NCI-H128 (cell line): ENCODE data around the gene YIF1B.
"Not testable (repeated sequence)": the region's sequence is repeated elsewhere in the genome, so short reads cannot be mapped to it uniquely, and the experiment has no call there.

Experiments
- DNase-seq: peaks from one replicate; lab custom pipeline; 2025; ENCODE audit not compliant: unreplicated experiment; lab: John Stamatoyannopoulos, UW

YIF1B gene

DNA sequence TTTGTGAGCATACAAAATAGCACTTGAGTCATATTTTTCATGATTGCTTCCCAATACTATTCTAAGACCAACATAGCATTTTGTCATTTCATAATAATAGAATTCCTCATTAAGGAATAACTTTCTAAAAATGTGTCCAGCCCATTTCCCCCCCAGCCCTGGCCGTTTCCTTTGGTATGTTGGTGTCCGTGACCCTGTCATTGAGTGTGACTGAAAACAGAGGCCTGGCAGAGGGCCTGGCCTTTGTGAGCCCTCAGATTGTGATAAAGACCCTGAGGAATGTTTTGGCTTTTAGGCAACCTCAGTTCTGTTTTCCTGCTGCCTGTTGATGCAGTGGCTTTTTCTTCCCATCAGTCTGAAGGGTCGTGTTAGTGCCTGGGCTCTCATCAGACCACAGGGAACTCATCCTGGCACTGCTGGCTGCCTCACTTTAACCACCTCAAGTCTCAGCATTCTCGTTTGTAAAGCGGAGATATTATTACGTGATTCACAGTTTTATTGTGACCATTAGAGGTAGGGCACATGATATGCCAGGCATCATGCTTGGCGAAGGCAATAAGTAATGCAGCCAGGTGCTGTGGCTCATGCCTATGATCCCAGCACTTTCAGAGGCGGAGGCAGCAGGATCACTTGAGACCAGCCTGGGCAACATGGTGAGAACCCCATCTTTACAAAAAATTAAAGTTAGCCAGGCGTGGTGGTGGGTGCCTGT lies 37.6 kb downstream of the YIF1B start:
- DNase-seq = no peak

DNA sequence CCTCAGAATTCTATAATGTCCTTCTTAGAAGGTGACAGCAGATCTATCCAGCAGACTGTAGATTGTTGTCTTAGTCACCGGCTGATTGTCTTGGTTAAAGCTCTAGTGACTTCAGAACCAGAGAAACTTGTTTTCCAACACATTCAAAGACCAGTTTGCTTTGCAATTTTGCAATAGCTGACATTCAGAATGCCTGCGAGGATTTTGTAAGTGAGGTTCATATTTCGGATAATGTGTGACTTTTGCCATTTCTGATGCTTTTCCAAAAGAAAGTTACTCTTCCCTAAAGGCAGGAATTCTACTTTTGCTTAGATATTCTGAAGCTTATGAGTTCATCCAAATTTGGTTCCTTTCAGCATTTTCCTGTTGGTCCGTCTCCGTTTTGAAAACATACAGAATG lies 38.2 kb downstream of the YIF1B start:
- no peak for DNase-seq

DNA sequence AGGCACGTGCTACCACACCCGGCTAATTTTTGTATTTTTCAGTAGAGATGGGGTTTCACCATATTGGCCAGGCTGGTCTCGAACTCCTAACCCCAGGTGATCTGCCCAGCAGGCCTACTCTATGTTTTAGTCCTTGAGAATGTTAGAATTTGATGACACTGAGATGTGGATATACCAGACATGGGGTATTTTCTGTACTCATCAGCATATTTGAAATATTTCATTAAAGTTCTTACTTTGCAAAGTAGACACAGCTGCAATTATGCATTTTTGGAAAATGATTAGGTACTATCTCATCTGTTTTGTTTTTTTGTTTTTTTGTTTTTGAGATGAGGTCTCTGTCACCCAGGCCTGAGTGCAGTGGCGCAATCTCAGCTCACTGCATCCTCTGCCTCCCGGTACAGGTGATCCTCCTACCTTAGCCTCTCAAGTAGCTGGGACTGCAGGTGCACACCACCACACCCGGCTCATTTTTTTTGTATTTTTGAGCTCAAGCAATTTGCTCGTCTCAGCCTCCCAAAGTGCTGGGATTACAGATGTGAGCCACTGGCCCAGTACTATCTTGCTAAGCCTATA lies 38.7 kb downstream of the YIF1B start:
- no peak for DNase-seq

DNA sequence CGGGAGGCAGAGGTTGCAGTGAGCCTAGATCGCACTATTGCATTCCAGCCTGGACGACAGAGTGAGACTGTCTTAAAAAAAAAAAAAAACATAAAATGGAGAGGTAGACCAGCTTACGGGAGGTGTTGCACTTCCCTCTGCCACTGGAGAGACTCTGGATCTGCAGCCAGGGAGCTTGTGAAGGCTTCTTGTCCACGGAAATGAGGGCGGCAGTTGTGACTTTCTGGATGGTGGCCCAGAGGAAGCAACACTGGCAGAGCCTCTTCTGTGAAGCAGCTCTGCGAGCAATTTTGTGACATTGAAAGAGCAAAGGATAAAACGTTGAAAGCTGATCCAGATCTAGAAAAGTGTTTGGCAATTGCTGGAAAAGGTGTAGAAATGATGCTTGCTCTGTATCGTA lies 41.0 kb downstream of the YIF1B start:
- no peak for DNase-seq

DNA sequence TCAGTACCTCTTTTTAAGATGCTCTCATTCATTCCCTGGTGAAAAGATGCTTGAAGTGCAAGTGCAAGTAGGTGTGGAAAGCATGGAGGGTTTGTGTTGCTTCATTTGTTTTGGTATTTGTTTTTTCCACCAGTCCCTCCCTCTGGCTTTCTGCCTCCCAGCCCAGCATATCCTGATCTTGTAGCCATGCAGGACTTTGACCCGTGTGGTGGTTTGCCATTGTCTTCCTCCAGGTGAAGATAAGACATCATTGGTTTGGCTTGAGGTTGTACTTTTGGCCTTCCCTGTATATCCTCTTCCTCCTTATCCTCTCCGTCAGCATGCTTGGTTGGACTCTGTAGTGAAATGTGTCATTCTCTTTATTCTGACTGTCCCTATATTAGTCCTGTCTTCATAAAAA lies 42.2 kb downstream of the YIF1B start:
- DNase-seq = no peak

DNA sequence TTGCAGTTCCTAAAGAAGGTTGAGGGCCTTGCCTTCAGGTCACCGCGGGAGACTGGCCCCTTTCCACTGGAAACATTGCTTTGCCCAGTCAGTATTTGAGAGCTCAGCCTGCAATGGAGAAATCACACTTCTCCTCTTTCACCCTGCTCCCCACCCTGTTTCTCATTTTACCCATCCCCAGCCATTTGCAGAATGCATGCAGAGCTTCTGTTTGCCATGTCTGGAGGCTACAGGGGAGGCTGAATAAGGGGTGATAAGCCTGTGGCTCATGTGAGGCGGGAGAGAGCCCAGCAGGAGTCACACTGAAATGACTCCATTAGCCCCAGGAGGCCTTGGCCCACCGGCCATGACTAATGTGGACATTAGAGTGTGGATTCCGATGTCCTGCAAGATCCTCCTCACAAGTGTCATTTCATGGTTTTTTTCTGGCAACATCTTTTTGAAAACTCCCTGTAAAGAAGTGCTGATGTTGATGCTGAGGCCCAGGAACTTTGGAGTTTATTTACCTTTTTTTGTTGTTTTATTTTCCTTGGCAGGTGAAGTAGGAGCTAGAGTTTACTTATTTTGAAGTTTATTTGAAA lies 45.1 kb downstream of the YIF1B start:
- no peak for DNase-seq

DNA sequence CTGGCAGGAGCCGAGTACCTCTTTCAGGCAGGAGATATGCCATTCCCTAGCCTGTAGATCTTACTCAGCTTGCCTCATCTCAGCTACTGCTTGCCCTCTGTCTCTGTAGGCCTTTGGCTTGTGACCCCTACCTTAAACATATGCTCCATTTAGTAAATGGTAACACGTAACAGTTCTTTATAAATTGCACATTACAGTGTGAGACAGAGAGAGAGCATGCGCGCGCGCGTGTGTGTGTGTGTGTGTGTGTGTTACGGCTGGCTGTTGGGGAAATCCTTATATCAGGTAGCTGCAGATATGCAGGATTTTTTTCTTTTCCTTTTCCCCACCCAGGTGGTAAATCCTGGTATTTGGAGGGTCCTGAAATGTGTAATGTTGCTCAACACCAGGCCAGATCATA lies 47.2 kb downstream of the YIF1B start:
- no peak for DNase-seq

DNA sequence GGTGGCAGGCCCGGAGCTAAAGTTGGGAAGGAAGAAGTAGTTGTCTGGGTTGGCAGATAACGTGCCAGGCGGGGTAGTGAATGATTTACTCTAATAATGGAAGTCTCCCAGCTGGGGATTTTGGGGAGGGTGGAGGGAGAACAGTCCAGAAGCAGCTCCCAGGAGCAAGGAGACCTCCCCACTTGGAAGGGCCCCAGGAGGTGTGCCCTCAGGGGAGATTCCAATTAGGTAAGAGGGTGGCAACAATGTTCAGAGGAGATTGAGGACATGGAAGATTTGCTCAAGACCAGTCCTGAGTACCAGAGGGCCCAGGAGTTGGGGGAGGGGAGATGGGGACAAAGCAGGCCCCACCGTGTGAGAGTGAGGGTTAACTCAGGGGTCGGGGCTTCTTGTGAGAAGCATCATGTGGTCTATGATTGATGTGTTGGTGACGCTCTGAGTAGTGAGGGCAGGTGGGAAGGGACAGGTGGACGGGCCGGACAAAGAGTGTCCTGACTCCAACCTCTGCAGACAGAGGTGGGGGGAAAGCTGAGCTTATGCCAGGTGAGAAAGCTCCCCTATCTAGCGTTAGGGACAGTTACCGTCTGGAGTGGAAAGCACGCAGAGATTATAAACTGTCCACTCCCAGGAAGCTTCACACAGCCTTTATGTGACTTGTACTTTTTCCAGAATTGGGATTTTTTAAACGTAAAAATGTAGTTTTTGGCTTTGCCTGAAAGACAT lies 47.8 kb downstream of the YIF1B start:
- no peak for DNase-seq

DNA sequence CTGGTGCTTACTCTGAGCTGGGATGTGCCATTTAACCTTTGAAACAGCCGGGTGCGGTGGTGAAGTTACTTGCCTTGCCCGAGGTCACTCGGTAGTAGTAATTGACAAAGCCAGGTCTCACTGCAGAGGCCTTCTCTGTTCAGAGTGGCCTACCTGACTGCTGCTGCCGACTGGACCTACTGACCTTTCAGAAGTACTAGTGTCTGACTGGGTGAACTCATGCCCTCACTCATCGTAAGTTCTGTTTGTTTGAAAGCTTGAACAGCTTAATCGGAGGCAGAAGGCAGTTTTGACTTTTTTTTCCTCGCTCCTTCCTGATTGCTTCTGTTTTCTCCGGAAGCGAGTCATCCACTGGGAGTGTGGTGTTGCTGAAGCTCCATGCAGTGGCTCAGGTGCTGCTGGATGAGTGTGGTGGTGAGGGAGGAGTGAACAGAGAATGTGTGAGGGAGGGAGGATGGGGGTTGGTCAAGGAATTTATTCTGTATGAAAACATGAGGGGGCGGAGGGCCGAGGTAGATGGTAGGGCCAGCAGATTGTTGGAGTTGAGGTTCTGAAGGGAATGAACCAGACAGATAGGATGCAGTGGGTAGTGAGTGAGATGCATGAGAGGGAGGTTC lies 48.7 kb downstream of the YIF1B start:
- no peak for DNase-seq

DNA sequence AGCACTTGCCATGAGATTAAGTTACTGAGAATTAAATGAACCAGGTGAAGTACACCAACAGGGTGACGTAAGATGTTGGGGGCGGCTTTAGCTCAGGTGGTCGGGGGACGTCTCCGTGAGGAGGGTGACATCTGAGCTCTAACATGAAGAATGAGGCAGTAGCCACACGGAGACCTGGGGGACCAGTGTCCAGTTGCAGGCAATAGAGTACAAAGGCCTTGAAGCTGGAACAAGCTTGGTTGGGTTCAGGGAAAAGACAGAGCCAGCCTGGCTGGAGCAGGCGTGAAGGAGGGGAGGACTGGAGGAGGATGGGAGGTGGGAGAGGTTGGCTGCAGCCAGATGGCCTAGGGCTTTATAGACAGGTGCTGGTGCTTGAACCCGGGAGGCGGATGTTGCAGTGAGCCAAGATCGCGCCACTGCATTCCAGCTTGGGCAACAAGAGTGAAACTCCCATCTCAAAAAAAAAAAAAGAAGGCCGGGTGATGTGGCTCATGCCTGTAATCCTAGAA lies 49.8 kb downstream of the YIF1B start:
- DNase-seq = no peak

DNA sequence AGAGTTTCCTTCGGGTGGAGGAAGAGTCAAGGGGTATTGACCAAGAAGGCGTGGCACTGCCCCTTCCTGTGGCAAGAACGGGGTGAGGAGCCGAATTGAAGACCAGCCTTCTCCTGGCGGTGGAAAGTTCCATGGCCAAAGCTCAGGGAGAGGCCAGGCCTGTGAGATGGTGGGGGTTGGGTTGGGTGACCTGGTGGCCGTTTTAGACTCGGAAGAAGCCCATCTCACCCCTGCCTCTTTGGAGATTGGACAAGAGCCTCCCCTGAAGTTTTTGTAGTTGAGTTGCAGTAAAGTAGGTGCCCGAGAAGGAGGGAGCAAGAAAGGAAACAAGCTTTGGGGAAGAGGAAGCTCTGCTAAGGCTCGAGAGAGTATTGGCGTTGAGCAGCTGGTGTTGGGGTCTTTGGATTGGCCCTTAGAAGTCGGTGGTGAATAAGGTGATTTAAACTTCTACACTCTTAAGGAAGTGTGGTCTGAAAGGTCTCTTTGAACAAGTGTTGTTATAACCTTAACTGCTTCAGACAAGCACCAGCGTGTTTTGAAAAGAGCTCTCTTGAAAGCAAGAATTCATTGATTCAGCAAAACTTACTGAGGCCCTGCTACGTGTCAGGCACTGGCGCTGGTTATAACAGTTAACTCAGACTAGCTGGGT lies 50.4 kb downstream of the YIF1B start:
- no peak for DNase-seq

DNA sequence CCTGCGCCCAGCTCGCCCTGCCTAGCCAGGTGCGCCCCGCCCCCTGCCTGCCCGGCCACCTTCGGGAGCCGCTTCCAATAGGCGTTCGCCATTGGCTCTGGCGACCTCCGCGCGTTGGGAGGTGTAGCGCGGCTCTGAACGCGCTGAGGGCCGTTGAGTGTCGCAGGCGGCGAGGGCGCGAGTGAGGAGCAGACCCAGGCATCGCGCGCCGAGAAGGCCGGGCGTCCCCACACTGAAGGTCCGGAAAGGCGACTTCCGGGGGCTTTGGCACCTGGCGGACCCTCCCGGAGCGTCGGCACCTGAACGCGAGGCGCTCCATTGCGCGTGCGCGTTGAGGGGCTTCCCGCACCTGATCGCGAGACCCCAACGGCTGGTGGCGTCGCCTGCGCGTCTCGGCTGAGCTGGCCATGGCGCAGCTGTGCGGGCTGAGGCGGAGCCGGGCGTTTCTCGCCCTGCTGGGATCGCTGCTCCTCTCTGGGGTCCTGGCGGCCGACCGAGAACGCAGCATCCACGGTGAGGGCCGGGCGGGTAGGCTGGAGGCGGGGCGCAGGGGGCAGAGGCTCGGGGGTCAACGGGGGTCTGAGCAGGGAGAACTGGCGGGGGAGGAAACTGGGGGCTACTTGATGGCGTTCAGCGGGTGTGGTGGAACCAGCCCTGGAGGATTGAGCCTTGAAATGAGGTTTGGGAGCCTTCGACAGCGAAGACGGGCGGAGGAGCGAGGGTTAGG lies 51.1 kb downstream of the YIF1B start, which contains the start of gene SPINT2:
TSS of gene SPINT2 (plus strand) at position 88 of the 727 bp plus-strand sequence. CDS start at position 408, 320 bp downstream.
- peak; percentile 90 for DNase-seq

DNA sequence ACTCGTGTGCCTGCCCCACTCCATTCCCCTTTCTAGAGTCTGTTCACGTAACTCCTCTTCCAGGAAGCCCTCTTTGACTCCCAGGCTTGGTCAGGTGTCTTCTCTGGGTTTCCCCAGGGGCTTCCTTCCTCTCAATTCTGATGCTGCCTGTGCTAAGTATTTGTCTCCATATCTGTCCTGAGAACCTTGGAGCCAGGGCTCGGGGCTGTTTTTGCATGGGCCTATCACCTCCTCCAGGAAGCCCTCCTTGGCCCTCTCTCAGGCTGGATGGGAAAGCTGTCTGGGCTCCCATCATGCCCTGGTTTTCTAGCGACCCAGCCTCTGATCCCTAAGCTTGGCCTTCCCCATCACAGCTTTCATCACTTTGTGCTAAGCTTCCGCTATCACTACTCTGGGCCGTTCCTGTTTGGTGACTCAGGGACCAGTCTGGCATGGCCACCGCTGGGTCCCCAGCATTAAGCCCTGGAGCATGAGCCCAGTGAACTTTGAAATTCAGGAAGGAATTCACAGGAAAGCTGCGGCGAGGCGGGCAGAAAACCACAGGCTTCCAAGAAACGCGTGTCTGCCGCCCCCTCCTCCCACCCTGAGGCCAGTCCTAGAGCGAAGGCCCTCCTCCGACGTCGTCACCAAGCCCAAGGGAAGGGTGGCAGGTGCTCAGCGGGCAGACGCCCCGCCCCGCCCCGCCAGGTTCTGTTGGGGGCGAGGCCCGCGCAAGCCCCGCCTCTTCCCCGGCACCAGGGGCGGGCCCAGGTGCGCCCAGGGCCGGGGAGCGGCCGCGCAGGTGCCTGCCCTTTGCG lies 51.9 kb downstream of the YIF1B start:
- peak; percentile 90 for DNase-seq

DNA sequence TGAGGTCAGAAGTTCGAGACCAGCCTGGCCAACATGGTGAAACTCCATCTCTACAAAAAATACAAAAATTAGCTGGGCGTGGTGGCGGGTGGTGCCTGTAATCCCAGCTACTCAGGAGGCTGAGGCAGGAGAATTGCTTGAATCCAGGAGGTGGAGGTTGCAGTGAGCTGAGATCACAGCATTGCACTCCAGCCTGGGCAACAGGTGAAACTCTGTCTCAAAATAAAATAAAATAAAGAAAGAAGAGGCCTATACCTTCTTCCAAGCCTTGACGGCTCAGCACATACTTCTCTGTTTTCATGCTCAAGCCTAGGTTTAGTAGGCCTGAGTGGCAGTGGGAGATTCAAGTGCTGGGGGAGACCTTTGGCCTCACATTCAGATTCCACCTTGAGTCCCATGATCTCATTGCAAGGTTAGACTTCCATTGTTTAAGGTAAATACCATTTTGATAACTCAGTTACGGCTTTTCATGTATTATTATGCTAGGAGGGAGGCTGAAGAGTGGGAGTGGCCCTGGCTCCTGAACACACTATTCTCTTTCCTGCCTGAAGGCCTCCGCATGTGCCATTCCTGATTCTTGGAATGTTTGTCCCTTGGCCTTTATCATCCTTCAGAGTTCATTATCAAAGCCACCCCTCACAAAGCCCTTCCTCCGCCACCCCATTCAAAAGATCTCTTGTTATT lies 53.0 kb downstream of the YIF1B start:
- no peak for DNase-seq

DNA sequence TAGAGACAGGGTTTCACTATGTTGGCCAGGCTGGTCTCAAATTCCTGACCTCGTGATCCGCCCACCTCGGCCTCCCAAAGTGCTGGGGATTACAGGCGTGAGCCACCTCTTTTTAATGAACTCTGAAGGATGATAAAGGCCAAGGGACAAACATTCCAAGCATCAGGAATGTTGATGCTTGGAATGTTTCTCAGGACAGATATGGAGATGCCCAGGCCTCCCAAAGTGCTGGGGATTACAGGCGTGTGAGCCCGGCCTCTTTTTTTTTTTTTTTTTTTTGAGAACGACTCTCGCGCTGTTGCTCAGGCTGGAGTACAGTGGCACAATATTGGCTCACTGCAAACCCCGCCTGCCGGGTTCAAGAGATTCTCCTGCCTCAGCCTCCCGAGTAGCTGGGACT lies 53.8 kb downstream of the YIF1B start:
- not testable (repeated sequence) for DNase-seq

DNA sequence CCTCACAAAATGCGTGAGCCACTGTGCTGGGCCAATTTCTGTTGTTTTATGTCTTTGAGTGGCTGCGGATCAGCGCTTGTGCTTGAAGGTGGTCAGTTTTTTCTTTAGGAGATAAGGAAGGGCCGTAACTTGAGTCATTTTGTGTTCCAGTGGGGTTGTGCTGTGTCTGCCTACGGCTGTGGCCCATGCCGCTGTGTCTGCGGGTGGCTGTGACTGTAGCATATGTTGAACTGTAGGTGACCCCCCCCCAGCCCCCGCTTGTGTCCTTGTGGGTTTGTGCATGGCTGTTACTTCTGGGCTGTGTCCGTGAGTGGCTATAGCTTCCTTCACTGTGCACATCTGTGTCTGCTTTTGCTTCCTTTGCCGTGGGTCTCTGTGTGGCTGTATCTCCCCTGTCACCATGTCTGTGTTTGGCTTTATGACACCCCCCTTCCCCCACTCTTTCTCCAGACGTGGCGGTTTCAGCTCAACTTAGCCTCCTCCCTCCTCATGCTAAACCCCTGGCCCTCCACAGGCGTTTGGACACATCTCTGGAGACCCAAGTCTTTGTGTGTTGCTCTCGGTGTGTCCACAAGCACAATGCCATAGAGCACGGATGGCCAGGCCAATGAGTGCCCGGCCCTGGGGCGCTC lies 60.2 kb downstream of the YIF1B start:
- DNase-seq = no peak

DNA sequence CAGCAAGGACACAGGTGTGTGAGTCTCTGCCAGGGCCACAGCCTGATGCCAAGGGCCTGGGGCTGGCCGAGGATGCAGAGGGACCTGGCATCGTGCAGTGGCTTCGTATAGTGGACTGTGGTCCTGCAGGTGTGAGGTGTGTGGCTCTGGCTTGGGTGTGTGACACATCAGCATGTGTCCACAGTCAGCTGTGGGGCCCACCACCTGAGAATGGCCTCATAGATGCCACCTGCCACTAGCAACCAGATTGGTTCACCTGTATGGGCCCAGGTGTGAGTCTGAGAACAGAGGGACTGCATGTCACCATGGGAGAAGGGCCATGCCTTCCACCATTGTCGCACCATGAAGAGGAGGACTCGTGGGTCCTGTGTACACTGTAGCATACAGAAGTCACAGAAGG lies 62.0 kb downstream of the YIF1B start:
- DNase-seq = no peak
